AG09319 (cell line): ENCODE data around the gene PRICKLE2.

Source experiments
- DNase-seq: peaks from one replicate; pipeline ENCODE4 v3.0.0-alpha.2; 2010; ENCODE audit warnings: low read depth; ENCODE audit errors: extremely low read depth
- CTCF ChIP-seq: IDR thresholded peaks from 2 replicates; pipeline ENCODE4 v1.5.1; 2011; ENCODE audit warnings: low read depth, mild to moderate bottlenecking, inconsistent platforms, low read length, moderate library complexity

PRICKLE2 gene

GRCh38 chr3:64225695-64226499 is 631 bp upstream of the PRICKLE2 start:
- no peak for DNase-seq

GRCh38 chr3:64223791-64224745 is 1.2 kb downstream of the PRICKLE2 start:
- TF ChIP-seq CTCF, result peak; percentile 37
- DNase-seq, result no peak

More at GRCh38 chr3:64225695-64226499, 631 bp upstream of the PRICKLE2 start:
- TF ChIP-seq CTCF, result no peak

- TF ChIP-seq CTCF, result no peak
- no peak for DNase-seq
Observed at GRCh38 chr3:64222501-64223111, 2.7 kb downstream of the PRICKLE2 start.

- no peak for DNase-seq
- TF ChIP-seq CTCF, result no peak
Observed at GRCh38 chr3:64221571-64222257, 3.6 kb downstream of the PRICKLE2 start.

- DNase-seq, result no peak
- TF ChIP-seq CTCF, result no peak
Observed at GRCh38 chr3:64220161-64220914, 4.9 kb downstream of the PRICKLE2 start.

DNA sequence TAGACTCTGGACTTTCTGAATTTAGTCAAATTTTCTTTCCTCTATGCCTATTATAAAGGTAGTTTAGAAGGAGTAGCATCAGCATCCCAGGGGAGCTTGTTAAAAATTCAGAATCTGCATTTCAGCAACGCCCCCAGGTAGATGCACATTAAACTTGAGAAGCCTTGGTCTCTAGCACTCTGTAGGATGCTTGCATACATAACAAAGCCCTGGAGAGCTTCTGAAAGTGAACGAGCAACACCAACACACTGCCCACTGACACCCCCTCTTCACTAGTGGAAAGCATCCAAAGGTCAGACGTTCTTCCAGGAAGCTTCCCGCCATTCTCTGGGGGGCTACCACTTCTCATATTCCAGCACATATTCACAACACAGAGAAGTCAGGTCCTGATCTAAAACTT is 6.5 kb downstream of the PRICKLE2 start:
- no peak for TF ChIP-seq CTCF

More for the DNA sequence above, 6.5 kb downstream of the PRICKLE2 start:
- no peak for DNase-seq
